Measurements from ENCODE around the gene AIG1. TPM values are rescaled to one million over a fixed set of nuclear protein-coding genes. Genes with fewer than 3 reads are reported as not detected.
"Not testable (repeated sequence)": the region's sequence is repeated elsewhere in the genome, so short reads cannot be mapped to it uniquely, and the experiment has no call there.

The AIG1 gene
- total RNA-seq, 1 donor from 2014 or later: 2.6 TPM

DNA sequence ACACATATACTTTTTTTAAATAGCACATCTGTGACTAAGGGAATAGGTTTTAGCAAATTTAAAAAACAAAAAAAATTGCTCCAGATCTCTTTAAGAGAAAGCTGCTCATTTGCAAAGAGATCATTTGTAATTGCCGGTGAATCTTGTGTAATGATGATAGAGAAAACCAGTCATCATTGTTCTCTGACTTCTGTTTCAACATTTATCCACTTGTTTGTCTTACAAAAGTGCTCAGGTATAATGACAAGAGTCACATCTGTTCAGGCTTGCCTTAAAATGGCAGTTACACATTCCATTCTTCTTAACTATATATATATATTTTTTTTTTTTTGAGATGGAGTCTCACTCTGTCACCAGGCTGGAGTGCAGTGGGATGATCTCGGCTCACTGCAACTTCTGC lies 165.2 kb downstream of the AIG1 start:
- H3K4me3 Mint-ChIP-seq: no peak overlapping the region
- H3K9me3 Mint-ChIP-seq: no peaks in the 10 kb centered on the region

GRCh38 chr6:143227675-143228074 lies 167.0 kb downstream of the AIG1 start:
- no peak overlapping the region for H3K4me3 Mint-ChIP-seq
- H3K27ac Mint-ChIP-seq: no peak overlapping the region
- H3K9me3 Mint-ChIP-seq: no peaks in the 10 kb centered on the region
- H3K4me1 Mint-ChIP-seq (ENCODE audit: low read depth): no peaks in the 10 kb centered on the region
- intact Hi-C loops (cut with micrococcal nuclease): no loop called here
- H3K36me3 Mint-ChIP-seq (ENCODE audit: low read depth): no peaks in the 10 kb centered on the region
- H3K27me3 Mint-ChIP-seq (ENCODE audit: insufficient read depth): no peaks in the 10 kb centered on the region
- no peak for DNase-seq (ENCODE audit: low spot score)

More for the DNA sequence above, 165.2 kb downstream of the AIG1 start:
- no peaks in the 10 kb centered on the region for H3K27me3 Mint-ChIP-seq (ENCODE audit: insufficient read depth)
- intact Hi-C loops (cut with micrococcal nuclease): no loop called here
- no peaks in the 10 kb centered on the region for H3K36me3 Mint-ChIP-seq (ENCODE audit: low read depth)
- H3K4me1 Mint-ChIP-seq (ENCODE audit: low read depth): no peaks in the 10 kb centered on the region
- DNase-seq (ENCODE audit: low spot score): no peak
- no peak overlapping the region for H3K27ac Mint-ChIP-seq

DNA sequence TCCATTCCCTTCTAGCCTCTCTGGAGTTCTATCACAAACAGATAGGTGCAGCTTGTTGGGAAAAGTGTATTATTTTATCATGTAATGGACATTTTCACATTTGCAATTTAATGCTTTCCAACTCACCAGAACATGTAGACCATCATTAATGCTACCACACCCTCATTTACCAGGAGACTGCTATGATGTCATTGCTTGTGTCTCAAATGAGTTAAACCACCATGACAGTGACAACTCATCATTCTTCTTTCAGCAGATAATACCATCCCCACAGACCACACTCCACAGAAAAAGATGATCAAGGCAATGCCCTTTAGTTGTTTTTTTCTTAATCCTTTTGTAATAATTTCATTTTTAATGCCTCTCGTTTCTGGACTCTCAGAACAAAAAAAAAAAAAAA lies 168.7 kb downstream of the AIG1 start:
- Mint-ChIP-seq H3K36me3 (ENCODE audit: low read depth) (no peaks in the 10 kb centered on the region), H3K27ac (no peak overlapping the region), H3K4me1 (ENCODE audit: low read depth) (no peaks in the 10 kb centered on the region), H3K9me3 (no peaks in the 10 kb centered on the region), H3K27me3 (ENCODE audit: insufficient read depth) (no peaks in the 10 kb centered on the region), H3K4me3 (no peak overlapping the region)
- no peak for DNase-seq (ENCODE audit: low spot score)
- intact Hi-C loops (cut with micrococcal nuclease): no loop called here

- intact Hi-C loops (cut with micrococcal nuclease): loop anchor here (1.0 to 10.0 kb wide), 3 partner anchors 102 to 541 kb away; no protein-coding TSS in a partner anchor
- peak; percentile 4 for DNase-seq (ENCODE audit: low spot score)
- Mint-ChIP-seq H3K9me3 (no peaks in the 10 kb centered on the region), H3K4me1 (ENCODE audit: low read depth) (no peaks in the 10 kb centered on the region), H3K27me3 (ENCODE audit: insufficient read depth) (no peaks in the 10 kb centered on the region), H3K36me3 (ENCODE audit: low read depth) (no peaks in the 10 kb centered on the region), H3K4me3 (no peak overlapping the region), H3K27ac (no peak overlapping the region)
Observed at GRCh38 chr6:143232849-143233248, 172.2 kb downstream of the AIG1 start.

DNA sequence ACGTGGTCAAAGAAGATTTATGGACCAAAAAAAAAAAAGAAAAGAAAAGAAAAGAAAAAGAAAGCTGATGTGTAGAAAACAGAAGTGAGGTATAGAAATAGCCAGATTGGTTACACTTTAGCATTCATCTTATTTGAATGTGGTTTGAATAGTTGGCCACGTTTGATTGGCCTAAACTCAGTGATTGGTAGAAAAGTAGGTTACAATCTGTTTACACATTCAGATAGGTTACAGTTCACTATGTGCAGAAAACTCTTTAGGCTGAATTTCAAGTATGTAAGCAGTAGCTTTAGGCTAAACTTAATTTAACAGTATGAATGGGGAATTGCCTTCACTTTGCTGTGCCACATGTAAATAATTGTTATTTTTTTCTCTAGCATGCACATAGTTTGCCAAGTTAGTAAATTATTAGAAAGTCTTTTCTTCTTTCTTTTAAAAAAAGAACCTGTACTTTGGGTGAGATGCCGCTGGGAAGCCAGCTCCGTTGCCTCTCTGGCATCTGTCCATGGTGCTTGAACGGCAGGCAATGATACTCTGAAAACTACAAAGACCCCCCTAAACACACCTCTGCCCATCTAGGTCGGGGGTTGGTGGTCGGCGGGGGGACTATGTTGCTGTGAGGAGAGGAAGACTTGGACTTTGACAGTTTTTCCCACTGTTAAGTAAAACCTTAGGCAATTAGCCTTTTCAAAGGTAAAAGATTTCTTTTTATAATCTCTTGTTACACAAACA lies 173.0 kb downstream of the AIG1 start:
- no peaks in the 10 kb centered on the region for H3K9me3 Mint-ChIP-seq
- H3K36me3 Mint-ChIP-seq (ENCODE audit: low read depth): no peaks in the 10 kb centered on the region
- DNase-seq (ENCODE audit: low spot score): no peak
- H3K4me3 Mint-ChIP-seq: no peak overlapping the region
- H3K27me3 Mint-ChIP-seq (ENCODE audit: insufficient read depth): no peaks in the 10 kb centered on the region
- H3K27ac Mint-ChIP-seq: no peak overlapping the region
- intact Hi-C loops (cut with micrococcal nuclease): loop anchor here (1.0 to 10.0 kb wide), 3 partner anchors 101 to 541 kb away; no protein-coding TSS in a partner anchor
- no peaks in the 10 kb centered on the region for H3K4me1 Mint-ChIP-seq (ENCODE audit: low read depth)

DNA sequence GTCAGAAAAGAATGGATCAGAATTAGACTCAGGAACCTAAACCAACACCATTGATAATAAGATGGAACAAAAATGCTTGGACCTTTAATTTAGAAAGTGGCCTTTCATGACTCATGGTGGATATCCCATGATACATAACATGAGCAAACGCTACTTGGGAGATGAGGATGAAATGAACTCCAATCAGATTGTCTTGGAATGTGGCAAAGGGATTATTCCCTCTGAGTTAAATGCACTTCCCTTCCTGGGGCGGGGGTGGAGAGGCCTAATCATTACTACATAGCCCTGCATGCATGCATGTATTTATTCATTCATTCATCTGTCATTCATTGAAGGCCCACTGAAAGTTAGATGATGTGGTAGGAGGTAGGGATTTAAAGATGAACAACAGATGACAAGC lies 174.0 kb downstream of the AIG1 start:
- no peaks in the 10 kb centered on the region for H3K9me3 Mint-ChIP-seq
- DNase-seq (ENCODE audit: low spot score): no peak
- intact Hi-C loops (cut with micrococcal nuclease): loop anchor here (5.0 to 10.0 kb wide), 2 partner anchors 100 to 542 kb away; no protein-coding TSS in a partner anchor
- H3K36me3 Mint-ChIP-seq (ENCODE audit: low read depth): no peaks in the 10 kb centered on the region
- H3K4me3 Mint-ChIP-seq: no peak overlapping the region
- no peak overlapping the region for H3K27ac Mint-ChIP-seq
- H3K4me1 Mint-ChIP-seq (ENCODE audit: low read depth): no peaks in the 10 kb centered on the region
- H3K27me3 Mint-ChIP-seq (ENCODE audit: insufficient read depth): no peaks in the 10 kb centered on the region

GRCh38 chr6:143236151-143236798 lies 175.6 kb downstream of the AIG1 start:
- Mint-ChIP-seq H3K36me3 (ENCODE audit: low read depth) (no peaks in the 10 kb centered on the region), H3K4me1 (ENCODE audit: low read depth) (no peaks in the 10 kb centered on the region), H3K4me3 (no peak overlapping the region), H3K27ac (no peak overlapping the region), H3K27me3 (ENCODE audit: insufficient read depth) (no peaks in the 10 kb centered on the region), H3K9me3 (no peaks in the 10 kb centered on the region)
- intact Hi-C loops (cut with micrococcal nuclease): loop anchor here (10.0 kb wide), 1 partner anchor 99 kb away; no protein-coding TSS in a partner anchor
- no peak for DNase-seq (ENCODE audit: low spot score)

DNA sequence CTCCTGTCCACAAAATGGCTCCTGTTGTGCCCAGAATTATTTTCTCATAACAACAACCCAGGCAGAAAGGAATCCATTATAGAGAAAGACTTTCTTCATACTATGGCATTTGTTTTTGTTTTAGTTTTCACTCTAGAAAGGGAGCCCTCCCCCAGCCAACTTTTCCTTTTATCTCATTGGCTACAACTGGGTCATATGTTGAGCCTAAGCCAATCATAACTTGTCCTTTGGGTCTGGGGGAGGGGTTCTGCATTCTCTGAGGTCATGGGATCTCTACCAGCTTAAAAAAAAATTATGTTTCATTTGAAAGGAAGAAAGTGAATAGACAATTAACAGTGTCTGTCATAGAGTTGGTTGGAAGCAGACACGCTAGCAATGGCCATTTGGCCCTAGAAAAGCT lies 177.6 kb downstream of the AIG1 start:
- no peaks in the 10 kb centered on the region for H3K27me3 Mint-ChIP-seq (ENCODE audit: insufficient read depth)
- no peak for DNase-seq (ENCODE audit: low spot score)
- H3K4me1 Mint-ChIP-seq (ENCODE audit: low read depth): no peaks in the 10 kb centered on the region
- H3K36me3 Mint-ChIP-seq (ENCODE audit: low read depth): no peaks in the 10 kb centered on the region
- no peak overlapping the region for H3K4me3 Mint-ChIP-seq
- no peak overlapping the region for H3K27ac Mint-ChIP-seq
- H3K9me3 Mint-ChIP-seq: no peaks in the 10 kb centered on the region
- intact Hi-C loops (cut with micrococcal nuclease): loop anchor here (10.0 kb wide), 1 partner anchor 96 kb away; no protein-coding TSS in a partner anchor

GRCh38 chr6:143241111-143241510 lies 180.4 kb downstream of the AIG1 start:
- Mint-ChIP-seq H3K4me1 (ENCODE audit: low read depth) (no peaks in the 10 kb centered on the region), H3K27me3 (ENCODE audit: insufficient read depth) (no peaks in the 10 kb centered on the region), H3K4me3 (no peak overlapping the region), H3K36me3 (ENCODE audit: low read depth) (no peaks in the 10 kb centered on the region), H3K9me3 (peaks cover 3% of the 10 kb centered on the region), H3K27ac (no peak overlapping the region)
- no peak for DNase-seq (ENCODE audit: low spot score)
- intact Hi-C loops (cut with micrococcal nuclease): no loop called here

GRCh38 chr6:143241911-143242310 lies 181.2 kb downstream of the AIG1 start:
- Mint-ChIP-seq H3K4me1 (ENCODE audit: low read depth) (no peaks in the 10 kb centered on the region), H3K9me3 (peaks cover 8% of the 10 kb centered on the region), H3K4me3 (no peak overlapping the region), H3K36me3 (ENCODE audit: low read depth) (no peaks in the 10 kb centered on the region), H3K27ac (no peak overlapping the region), H3K27me3 (ENCODE audit: insufficient read depth) (no peaks in the 10 kb centered on the region)
- intact Hi-C loops (cut with micrococcal nuclease): no loop called here
- no peak for DNase-seq (ENCODE audit: low spot score)

DNA sequence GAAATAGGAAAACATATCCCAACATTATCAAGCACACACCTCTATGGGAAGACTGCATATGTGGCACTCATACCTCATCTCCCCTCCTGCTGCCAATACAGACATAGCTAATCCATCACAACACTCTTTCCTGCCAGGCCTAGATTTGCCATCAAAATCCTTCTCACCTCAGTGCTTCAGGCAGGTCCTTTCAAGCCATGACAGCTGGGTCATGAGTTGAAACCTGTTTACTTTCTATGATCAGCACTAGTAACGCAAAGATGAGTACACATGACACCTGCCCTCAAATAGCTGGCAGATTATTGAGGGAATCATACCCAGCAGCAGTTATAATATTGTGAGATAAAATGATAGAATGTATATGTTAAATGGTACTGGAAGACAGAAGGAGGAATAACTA lies 183.1 kb downstream of the AIG1 start:
- no peaks in the 10 kb centered on the region for H3K27me3 Mint-ChIP-seq (ENCODE audit: insufficient read depth)
- intact Hi-C loops (cut with micrococcal nuclease): no loop called here
- DNase-seq (ENCODE audit: low spot score): no peak
- H3K9me3 Mint-ChIP-seq: peaks cover 8% of the 10 kb centered on the region
- peaks cover 5% of the 10 kb centered on the region for H3K4me1 Mint-ChIP-seq (ENCODE audit: low read depth)
- H3K4me3 Mint-ChIP-seq: no peak overlapping the region
- no peaks in the 10 kb centered on the region for H3K36me3 Mint-ChIP-seq (ENCODE audit: low read depth)
- no peak overlapping the region for H3K27ac Mint-ChIP-seq

GRCh38 chr6:143245656-143246055 lies 185.0 kb downstream of the AIG1 start:
- DNase-seq (ENCODE audit: low spot score): no peak
- Mint-ChIP-seq H3K4me1 (ENCODE audit: low read depth) (peaks cover 5% of the 10 kb centered on the region), H3K9me3 (peaks cover 8% of the 10 kb centered on the region), H3K27me3 (ENCODE audit: insufficient read depth) (no peaks in the 10 kb centered on the region), H3K4me3 (no peak overlapping the region), H3K27ac (no peak overlapping the region), H3K36me3 (ENCODE audit: low read depth) (no peaks in the 10 kb centered on the region)
- intact Hi-C loops (cut with micrococcal nuclease): no loop called here

- intact Hi-C loops (cut with micrococcal nuclease); H3K27ac Mint-ChIP-seq; H3K27me3 Mint-ChIP-seq (ENCODE audit: insufficient read depth); DNase-seq (ENCODE audit: low spot score); H3K4me1 Mint-ChIP-seq (ENCODE audit: low read depth); H3K9me3 Mint-ChIP-seq; H3K36me3 Mint-ChIP-seq (ENCODE audit: low read depth); H3K4me3 Mint-ChIP-seq: not testable (repeated sequence)
Observed at GRCh38 chr6:143246166-143246775, 185.6 kb downstream of the AIG1 start.
